Uterus (tissue), 2 donors: ENCODE results near the gene EPHX1.
"Not testable (repeated sequence)": the region's sequence is repeated elsewhere in the genome, so short reads cannot be mapped to it uniquely, and the experiment has no call there.

Experiments used
- POLR2A ChIP-seq, 2 donors: fragments of 450-650 bp; IDR thresholded peaks; one replicate each; pipeline ENCODE4 v1.6.1; 2016; ENCODE audit warnings: antibody characterized with exemption in 2 of 2, mild to moderate bottlenecking in 1 of 2, moderate library complexity in 1 of 2
- TF ChIP-seq, protein P1 (sequence below), 4 experiments: fragments of 200-600 bp in 2 of 4; fragments of 450-650 bp in 2 of 4; sonication (generic) in 2 of 4; IDR thresholded peaks; one replicate each; pipeline ENCODE4 v1.5.1; 2016 to 2019; ENCODE audit warnings: antibody characterized with exemption in 4 of 4, mild to moderate bottlenecking in 2 of 4, moderate library complexity in 1 of 4

DNA sequence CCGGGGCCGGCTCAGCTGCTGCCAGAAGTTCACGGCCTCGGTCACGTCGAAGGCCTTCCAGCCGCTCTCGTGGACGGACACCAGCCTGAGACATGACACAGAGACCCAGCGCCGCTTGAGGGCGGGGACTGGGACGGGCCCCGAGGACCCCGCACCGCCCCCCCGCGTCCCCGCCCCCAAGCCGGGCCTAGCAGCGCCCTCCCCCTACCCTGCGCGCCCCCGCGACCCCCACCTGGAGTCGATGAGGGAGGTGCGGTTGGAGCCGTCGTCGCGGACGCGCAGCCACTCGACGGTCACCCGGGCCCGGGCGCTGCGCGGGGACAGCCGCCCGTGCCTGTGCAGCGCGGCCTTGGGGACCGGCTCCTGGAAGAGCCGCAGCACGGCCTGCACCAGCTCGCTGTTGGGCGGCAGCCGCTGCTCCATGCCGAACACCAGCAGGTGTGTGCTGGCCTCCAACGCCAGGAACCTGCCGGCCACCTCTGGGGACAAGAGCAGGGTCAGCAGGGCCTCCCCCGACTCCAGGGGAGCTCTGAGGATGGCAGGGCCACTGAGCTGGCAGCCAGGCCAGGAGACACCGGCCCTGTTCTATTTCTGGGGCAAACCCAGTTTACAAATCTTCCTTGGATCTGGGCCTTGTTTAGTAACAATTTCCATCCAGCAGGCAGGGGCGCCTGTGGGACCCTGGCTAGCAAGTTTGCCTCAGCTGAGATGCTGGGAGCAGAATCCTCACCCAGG is 77.8 kb downstream of the EPHX1 start:
- TF ChIP-seq, protein P1, sequence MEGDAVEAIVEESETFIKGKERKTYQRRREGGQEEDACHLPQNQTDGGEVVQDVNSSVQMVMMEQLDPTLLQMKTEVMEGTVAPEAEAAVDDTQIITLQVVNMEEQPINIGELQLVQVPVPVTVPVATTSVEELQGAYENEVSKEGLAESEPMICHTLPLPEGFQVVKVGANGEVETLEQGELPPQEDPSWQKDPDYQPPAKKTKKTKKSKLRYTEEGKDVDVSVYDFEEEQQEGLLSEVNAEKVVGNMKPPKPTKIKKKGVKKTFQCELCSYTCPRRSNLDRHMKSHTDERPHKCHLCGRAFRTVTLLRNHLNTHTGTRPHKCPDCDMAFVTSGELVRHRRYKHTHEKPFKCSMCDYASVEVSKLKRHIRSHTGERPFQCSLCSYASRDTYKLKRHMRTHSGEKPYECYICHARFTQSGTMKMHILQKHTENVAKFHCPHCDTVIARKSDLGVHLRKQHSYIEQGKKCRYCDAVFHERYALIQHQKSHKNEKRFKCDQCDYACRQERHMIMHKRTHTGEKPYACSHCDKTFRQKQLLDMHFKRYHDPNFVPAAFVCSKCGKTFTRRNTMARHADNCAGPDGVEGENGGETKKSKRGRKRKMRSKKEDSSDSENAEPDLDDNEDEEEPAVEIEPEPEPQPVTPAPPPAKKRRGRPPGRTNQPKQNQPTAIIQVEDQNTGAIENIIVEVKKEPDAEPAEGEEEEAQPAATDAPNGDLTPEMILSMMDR (IDR thresholded peaks at IDR 0.05) = not testable (repeated sequence)
- TF ChIP-seq POLR2A (IDR thresholded peaks at IDR 0.05) = not testable (repeated sequence)
